Smooth muscle cell of the pulmonary artery (primary cell): ENCODE data around the gene BOLA1. TPM values are rescaled to one million over a fixed set of nuclear protein-coding genes. Genes with fewer than 3 reads are reported as not detected.

Source experiments
- total RNA-seq: library from RNA; depleted of rRNA; stranded (reverse); fragments of >200 nt; gene quantifications from 2 replicates; pipeline ENCODE4 v1.2.3, GENCODE V29; 2014

The BOLA1 gene, protein sequence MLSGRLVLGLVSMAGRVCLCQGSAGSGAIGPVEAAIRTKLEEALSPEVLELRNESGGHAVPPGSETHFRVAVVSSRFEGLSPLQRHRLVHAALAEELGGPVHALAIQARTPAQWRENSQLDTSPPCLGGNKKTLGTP
- 7.4 and 9.3 TPM in 2 replicates for total RNA-seq

DNA sequence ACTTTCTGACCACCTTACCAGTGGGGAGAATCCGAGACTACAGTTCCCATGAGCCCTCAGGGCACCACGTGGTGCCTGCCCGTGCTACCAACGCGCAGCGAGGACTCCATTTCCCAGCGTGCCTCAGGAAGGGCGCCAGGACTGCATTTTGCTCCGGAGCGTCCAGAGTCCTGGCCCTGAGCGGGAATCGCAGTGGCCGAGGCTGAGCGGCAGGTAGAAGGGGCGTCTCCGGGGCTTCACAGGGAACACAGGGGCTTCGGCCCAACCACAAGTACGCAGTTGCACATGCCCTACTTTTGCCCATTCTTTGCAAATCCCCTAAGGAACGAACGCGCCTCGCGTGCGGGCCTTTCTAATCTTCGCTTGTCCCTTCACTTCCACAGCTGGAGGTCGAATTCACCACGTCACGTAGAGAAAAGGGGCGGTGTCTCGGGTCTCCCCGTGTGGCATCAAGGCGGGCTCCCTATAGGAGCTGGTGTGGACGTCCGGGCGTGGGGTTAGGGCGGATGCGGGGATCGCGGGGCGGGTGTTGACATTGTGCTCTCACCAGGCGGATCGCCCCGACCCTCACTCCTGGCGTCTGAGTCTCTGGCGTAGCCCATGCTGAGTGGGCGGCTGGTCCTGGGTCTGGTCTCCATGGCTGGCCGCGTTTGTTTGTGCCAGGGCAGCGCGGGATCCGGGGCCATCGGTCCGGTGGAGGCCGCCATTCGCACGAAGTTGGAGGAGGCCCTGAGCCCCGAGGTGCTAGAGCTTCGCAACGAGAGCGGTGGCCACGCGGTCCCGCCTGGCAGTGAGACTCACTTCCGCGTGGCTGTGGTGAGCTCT, at the start of gene BOLA1:
Gene BOLA1 (plus strand): TSS at position 109 of the 825 bp plus-strand sequence. CDS start 492 bp downstream, at position 601.

DNA sequence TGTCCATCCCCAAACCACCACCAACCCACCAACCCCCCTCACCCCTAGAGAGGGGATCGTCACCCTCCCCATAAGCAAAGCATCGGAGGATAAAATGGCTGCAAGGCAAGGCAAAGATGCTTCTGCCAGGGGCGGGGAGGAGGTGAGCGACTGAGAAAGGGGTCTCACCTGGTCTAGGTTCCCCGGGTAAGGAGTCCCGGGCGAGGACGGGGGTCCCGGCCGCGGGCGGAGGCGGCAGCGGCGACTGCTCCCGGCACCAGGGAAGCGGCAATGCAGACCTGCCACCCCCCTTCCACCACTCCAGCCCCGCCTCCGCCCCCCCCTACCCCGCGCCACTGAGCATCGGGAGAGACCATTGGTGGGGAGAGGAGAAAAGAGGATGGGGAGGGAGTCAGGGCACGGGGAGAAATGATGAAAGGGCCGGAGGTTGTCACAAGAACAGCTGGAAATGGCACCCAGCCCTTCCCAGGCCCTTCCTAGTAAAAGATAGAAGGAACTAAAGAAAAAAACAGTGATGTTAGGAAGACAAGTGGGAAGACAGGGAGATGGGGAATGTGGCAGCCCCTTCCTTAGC, 18.3 kb downstream of the BOLA1 start, which contains the start of gene SV2A:
Gene SV2A (minus strand): TSS at position 274 of the 574 bp plus-strand sequence. CDS start 4,004 bp downstream, outside the sequence.

DNA sequence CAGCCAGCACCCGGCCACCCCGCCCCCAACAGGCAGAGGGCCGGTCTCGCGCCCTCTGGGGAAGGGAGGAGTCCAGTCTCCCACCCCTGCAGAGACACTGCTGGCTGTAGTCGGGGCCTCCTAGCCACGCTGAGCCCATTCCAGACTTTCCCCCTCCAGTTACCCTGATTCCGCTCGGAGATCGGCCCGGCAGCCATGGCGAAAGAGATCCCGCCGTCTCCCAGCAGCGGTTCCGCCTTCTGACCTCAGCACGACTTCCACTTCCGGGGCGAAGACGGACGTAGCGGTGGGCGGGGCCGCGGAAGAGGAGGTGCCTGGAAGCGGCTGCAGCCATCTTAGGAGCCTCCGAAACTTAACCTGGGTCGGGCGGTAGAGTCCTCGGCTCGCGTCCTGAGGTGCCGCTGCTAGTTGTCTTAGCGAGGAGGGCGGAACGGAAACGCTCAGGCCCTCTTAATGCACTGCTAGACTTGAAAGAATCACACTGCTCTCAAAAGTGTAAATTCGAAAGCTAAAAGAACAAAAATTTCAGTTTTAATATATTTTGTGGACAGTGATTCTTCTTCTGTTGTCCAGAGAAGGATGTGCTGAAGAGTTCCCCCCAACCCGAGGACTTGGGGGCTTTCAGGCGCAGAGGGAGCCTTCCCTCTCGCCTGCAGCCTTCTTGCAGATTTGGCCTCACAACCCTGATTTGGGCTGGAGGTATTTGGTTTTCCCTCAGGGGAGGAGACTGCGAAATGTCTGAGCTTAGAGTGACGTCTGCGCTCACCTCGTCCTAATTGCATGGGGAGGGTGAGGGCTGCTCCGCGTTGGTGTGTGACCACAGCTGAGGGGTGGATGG, 28.4 kb downstream of the BOLA1 start, which contains the start of gene SF3B4:
Gene SF3B4 (minus strand): TSS at position 241 of the 838 bp plus-strand sequence. CDS start 44 bp downstream, at position 197.

DNA sequence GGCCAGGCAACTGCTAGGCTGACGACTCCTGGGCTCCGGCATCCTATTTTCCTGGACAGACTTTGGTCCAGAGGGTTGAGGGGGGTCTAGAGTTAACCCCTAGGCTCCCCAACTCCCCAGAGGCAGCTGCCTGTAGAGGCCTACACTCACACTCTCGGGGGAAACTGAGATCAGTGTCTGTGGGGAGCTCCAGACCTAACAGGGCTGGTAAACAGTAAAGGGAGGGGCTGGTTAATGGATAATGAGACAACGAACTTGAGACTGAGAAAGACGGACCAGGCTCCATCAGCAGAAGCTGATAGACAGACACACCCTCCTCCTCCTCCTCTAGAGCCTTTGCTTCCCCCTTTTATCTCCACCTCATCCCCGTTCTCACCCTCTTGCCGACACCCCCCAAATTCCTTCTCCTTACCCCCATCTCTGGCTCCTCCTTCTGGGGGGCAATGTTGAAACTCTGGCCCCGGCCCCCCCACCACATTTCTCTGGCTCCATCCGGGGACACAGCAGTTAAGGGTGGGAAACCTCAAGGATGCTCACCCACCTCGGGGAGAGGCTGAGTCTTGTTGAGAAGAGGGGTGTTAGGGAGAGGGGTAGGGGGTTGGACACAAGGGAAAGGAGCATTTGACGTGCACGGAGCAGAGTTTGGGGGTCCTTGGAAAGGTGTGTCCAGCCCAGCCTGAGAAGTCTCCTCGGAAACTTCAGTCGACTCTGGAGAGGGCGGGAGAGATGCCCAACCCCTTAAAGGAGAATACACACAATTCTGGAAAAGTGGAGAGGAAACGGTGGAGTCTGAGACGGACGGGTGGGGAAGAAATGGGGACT, 37.0 kb downstream of the BOLA1 start, which contains the start of gene MTMR11:
Gene MTMR11 (minus strand): TSS at position 710 of the 822 bp plus-strand sequence. CDS start 232 bp downstream, at position 478.

Other genes with a start within 250 kb of the BOLA1 start
- 0.20 TPM in 1 of 2 replicates, not detected in the other for gene FCGR1A, start 116.9 kb upstream of the BOLA1 start, total RNA-seq
- gene SV2A, start 18.3 kb downstream of the BOLA1 start, total RNA-seq, result 13.6 and 27.3 TPM in 2 replicates
- 12.8 and 15.8 TPM in 2 replicates for gene SF3B4, start 28.2 kb downstream of the BOLA1 start, total RNA-seq
- 8.2 and 11.6 TPM in 2 replicates for gene MTMR11, start 37.3 kb downstream of the BOLA1 start, total RNA-seq
- gene OTUD7B, start 111.2 kb downstream of the BOLA1 start, total RNA-seq, result 16.6 and 21.2 TPM in 2 replicates
- gene VPS45, start 168.2 kb downstream of the BOLA1 start, total RNA-seq, result 28.1 and 33.9 TPM in 2 replicates